SK-N-MC (cell line): ENCODE results near the gene ME3.

Source experiments
- EZH2 ChIP-seq: fragments of 200-600 bp; sonication (generic); IDR thresholded peaks from one replicate; pipeline ENCODE4 v1.6.1; 2017; ENCODE audit warnings: antibody characterized with exemption
- POLR2AphosphoS5 ChIP-seq: IDR thresholded peaks from 2 replicates; pipeline ENCODE4 v1.6.1; 2012; ENCODE audit warnings: mild to moderate bottlenecking, low read depth, low read length, borderline replicate concordance

GRCh38 chr11:86577644-86578636 lies 94.5 kb downstream of the ME3 start:
- no peak for TF ChIP-seq EZH2
- TF ChIP-seq POLR2AphosphoS5: no peak
